ENCODE data around the gene DMD.
A peak's percentile ranks its signal among the peaks of the same experiment; 100 is the strongest.
"Not testable (repeated sequence)": the region's sequence is repeated elsewhere in the genome, so short reads cannot be mapped to it uniquely, and the experiment has no call there.

The DMD gene

GRCh38 chrX:32842053-32842452, 369.3 kb downstream of the DMD start:
- no peak for DNase-seq

GRCh38 chrX:32839781-32840180, 371.6 kb downstream of the DMD start:
- no peak for DNase-seq

- DNase-seq, result peak; percentile 3
Observed at GRCh38 chrX:32825009-32825408, 386.3 kb downstream of the DMD start.

- no peak for DNase-seq
Observed at GRCh38 chrX:32804034-32804433, 407.3 kb downstream of the DMD start.

- DNase-seq, result no peak
Observed at GRCh38 chrX:32798990-32799389, 412.4 kb downstream of the DMD start.

GRCh38 chrX:32788936-32789335, 422.4 kb downstream of the DMD start:
- DNase-seq, result no peak

GRCh38 chrX:32780109-32780508, 431.2 kb downstream of the DMD start:
- DNase-seq, result no peak

- no peak for DNase-seq
Observed at GRCh38 chrX:32778965-32779364, 432.4 kb downstream of the DMD start.

GRCh38 chrX:32774966-32775365, 436.4 kb downstream of the DMD start:
- no peak for DNase-seq

GRCh38 chrX:32749070-32749469, 462.3 kb downstream of the DMD start:
- DNase-seq, result peak; percentile 68

GRCh38 chrX:32745323-32745722, 466.0 kb downstream of the DMD start:
- DNase-seq, result peak; percentile 59

- no peak for DNase-seq
Observed at GRCh38 chrX:32744921-32745320, 466.4 kb downstream of the DMD start.

GRCh38 chrX:32741910-32742309, 469.4 kb downstream of the DMD start:
- DNase-seq, result no peak

- DNase-seq, result no peak
Observed at GRCh38 chrX:32708542-32708941, 502.8 kb downstream of the DMD start.

- not testable (repeated sequence) for DNase-seq
Observed at GRCh38 chrX:32705385-32705784, 506.0 kb downstream of the DMD start.

GRCh38 chrX:32687379-32687778, 524.0 kb downstream of the DMD start:
- DNase-seq, result peak; percentile 3

- DNase-seq, result no peak
Observed at GRCh38 chrX:32678487-32678886, 532.9 kb downstream of the DMD start.

GRCh38 chrX:32673193-32673592, 538.2 kb downstream of the DMD start:
- peak; percentile 9 for DNase-seq

- no peak for DNase-seq
Observed at GRCh38 chrX:32662516-32662915, 548.8 kb downstream of the DMD start.

- DNase-seq, result no peak
Observed at GRCh38 chrX:32644476-32645245, 566.7 kb downstream of the DMD start.

GRCh38 chrX:32642283-32642682, 569.1 kb downstream of the DMD start:
- DNase-seq, result no peak

- no peak for DNase-seq
Observed at GRCh38 chrX:32618154-32618553, 593.2 kb downstream of the DMD start.

GRCh38 chrX:32614707-32615106, 596.6 kb downstream of the DMD start:
- DNase-seq, result no peak

- DNase-seq, result no peak
Observed at GRCh38 chrX:32599156-32599555, 612.2 kb downstream of the DMD start.

- DNase-seq, result no peak
Observed at GRCh38 chrX:32598707-32599106, 612.6 kb downstream of the DMD start.

All from NCI-H69 (cell line).